ENCODE measurements around the gene RPUSD3.

The RPUSD3 gene

DNA sequence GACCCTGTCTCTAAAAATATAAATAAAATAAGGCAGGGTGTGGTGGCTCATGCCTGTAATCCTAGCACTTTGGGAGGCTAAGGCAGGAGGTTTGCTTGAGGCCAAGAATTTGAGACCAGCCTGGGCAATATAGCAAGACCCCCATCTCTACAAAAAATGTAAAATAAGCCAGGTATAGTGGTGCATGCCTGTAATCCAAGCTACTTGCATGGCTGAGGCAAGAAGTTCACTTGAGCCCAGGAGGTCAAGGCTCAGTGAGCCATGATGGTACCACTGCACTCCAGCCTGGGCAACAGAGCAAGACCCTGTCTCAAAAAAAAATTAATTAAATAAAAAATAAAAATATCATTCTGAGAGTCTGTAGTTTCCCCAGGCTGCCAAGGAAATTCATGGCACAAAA is 42.5 kb upstream of the RPUSD3 start:
- no peak overlapping the region for H3K4me3 ChIP-seq (replicated peaks; ENCODE audit: low read depth, low read length)
- no peak for DNase-seq (ENCODE audit: low read depth)
- TF ChIP-seq, protein P1, sequence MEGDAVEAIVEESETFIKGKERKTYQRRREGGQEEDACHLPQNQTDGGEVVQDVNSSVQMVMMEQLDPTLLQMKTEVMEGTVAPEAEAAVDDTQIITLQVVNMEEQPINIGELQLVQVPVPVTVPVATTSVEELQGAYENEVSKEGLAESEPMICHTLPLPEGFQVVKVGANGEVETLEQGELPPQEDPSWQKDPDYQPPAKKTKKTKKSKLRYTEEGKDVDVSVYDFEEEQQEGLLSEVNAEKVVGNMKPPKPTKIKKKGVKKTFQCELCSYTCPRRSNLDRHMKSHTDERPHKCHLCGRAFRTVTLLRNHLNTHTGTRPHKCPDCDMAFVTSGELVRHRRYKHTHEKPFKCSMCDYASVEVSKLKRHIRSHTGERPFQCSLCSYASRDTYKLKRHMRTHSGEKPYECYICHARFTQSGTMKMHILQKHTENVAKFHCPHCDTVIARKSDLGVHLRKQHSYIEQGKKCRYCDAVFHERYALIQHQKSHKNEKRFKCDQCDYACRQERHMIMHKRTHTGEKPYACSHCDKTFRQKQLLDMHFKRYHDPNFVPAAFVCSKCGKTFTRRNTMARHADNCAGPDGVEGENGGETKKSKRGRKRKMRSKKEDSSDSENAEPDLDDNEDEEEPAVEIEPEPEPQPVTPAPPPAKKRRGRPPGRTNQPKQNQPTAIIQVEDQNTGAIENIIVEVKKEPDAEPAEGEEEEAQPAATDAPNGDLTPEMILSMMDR (IDR thresholded peaks at IDR 0.05; ENCODE audit: low read length, missing control alignments), result no peak

DNA sequence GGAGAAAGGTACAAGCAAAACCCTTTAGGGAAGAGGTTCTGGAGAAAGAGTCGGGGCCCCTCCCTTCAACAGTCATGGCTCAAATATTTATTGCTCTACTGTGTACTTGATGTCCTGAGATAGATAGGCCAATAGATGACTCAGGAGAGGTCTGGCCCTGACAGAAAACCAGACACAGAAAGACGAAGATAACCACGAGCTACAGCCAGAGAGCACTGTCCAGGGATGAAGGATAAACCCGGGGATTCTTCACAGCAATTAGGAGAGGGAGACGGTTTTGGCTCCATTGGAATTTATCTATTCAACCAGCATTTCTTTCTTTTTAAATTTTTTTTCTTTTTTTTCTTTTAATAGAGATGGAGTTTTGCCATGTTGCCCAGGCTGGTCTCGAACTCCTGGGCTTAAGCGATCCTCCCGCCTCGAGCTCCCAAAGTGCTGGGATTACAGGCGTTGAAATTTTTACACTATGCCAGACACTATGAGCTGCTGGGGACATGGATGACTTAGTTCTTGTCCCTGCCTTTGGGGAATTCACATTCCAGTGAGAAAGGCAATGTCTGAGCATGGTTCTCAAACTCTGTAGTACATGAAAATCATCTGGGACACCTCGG is 40.9 kb upstream of the RPUSD3 start:
- TF ChIP-seq, protein P1 (IDR thresholded peaks at IDR 0.05; ENCODE audit: low read length, missing control alignments), result no peak
- DNase-seq (ENCODE audit: low read depth), result peak; percentile 77
- H3K4me3 ChIP-seq (replicated peaks; ENCODE audit: low read depth, low read length), result no peak overlapping the region

DNA sequence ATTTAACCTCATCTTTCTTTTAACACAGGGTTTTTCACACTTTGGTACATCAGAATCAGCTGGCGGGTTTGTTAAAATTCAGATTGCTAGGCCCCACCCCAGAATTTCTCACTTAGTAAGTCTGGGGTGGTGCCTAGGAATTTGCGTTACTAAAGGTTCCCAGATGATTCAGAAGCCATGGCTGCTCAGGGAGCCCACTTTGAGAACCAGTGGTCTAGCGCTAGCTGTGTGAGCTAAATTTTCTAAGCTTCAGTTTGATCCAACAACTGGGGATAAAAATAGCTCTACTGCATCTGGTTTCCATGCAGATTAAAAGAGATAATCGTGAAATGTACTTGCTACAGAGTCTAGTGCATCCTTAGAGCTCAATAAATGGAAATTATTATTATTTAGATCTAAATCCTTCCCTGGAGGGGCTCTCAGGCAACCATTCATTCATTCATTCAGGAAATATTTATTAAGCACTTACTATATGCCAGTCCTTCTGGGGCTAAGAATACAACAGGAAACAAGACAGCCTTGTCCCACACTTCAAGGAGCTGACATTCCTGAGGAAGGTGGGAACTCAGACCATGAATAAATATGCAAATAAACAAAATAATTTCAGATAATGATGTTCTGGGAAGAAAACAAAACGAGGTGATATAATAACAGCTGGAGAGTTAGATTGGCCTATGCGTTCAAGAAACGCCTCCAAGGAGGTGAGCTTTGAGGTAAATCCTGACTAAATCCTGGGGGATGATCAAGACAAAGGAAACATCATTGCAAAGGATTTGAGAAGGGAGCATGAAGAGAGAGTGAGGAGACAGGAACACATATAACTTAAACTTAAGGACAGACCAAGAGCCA is 40.1 kb upstream of the RPUSD3 start:
- TF ChIP-seq, protein P1 (IDR thresholded peaks at IDR 0.05; ENCODE audit: low read length, missing control alignments), result no peak
- no peak overlapping the region for H3K4me3 ChIP-seq (replicated peaks; ENCODE audit: low read depth, low read length)
- DNase-seq (ENCODE audit: low read depth), result no peak

DNA sequence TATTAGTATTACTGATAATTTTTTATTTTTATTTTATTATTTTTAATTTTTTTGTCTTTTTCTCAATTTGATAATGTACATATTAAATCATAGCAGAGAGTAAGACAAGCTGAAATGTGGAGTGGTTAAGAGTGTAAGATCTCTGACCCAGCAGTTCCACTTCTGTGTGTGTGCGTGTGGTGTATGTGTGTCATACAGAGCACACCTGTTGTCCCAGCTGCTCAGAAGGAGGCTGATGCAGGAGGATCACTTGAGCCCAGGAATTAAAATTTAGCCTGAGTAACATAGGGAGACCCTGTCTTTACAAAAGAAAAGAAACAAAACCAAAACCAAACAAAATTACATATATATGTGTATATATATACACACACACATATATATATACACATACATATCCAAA is 37.6 kb upstream of the RPUSD3 start:
- TF ChIP-seq, protein P1 (IDR thresholded peaks at IDR 0.05; ENCODE audit: low read length, missing control alignments), result no peak
- no peak for DNase-seq (ENCODE audit: low read depth)
- H3K4me3 ChIP-seq (replicated peaks; ENCODE audit: low read depth, low read length), result no peak overlapping the region

DNA sequence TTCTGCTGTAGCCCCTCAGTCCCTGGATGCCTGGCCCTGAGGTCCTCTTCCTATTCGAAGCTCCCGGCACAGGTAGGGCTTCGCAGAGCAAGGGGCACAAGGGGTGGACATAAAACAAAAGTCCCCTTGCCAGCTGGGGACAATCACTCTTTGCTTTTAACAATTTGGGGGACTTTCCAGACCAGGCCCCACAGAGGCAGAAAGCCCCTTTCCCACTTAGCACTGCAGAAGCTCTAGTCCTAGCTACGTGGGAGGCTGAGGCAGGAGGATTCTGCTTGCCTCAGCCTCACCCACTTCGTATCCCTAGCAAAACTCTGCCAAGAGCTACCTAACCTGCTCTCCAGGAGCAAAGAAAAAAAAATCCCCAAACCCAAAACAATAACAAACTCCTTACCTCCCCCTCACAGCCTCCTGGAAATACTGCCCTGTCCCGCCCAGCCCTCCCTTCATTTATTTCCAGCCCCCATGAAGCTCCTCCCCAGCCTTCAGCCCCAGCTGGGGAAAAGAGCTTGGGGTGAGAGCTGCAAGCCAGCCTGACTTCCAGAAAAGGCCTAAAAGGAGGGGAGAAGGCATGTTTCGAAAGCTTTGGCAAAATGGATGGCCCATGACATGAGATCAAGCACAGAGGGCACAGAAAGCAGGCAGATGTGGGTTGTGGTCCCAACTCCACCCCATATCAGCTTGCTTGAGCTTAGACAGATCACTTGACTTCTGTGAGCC is 36.2 kb upstream of the RPUSD3 start, which contains the start of gene CIDEC:
CIDEC (minus strand) TSS at position 424 of the 720 bp plus-strand sequence. CDS start 1,767 bp downstream, outside the sequence.
- DNase-seq (ENCODE audit: low read depth), result no peak
- TF ChIP-seq, protein P1 (IDR thresholded peaks at IDR 0.05; ENCODE audit: low read length, missing control alignments), result no peak
- no peak within 1 kb of the TSS for H3K4me3 ChIP-seq (replicated peaks; ENCODE audit: low read depth, low read length)

DNA sequence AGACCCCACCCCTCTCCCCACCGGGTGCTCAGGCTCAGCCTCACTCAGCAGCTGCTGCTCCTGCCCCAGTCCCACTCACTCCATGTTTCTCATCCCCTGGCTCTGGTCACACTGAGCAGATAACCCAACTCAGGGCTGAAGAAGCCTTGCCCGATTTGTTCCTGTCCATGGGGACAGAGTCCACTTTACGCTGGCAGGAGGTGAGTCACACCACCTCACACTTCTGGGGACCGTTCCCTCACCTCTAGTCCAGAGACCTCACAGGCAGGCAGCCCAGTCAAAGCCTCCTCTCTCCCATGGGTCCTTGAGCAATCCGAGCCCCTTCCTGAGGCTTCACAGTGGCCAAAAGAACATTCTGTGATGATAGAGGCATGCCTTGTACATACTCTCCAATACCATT is 34.9 kb upstream of the RPUSD3 start:
- TF ChIP-seq, protein P1 (IDR thresholded peaks at IDR 0.05; ENCODE audit: low read length, missing control alignments), result no peak
- no peak overlapping the region for H3K4me3 ChIP-seq (replicated peaks; ENCODE audit: low read depth, low read length)
- no peak for DNase-seq (ENCODE audit: low read depth)
